ENCODE measurements around the gene IFNA7. TPM values are rescaled to one million over a fixed set of nuclear protein-coding genes. Genes with fewer than 3 reads are reported as not detected.
"Not testable (repeated sequence)": the region's sequence is repeated elsewhere in the genome, so short reads cannot be mapped to it uniquely, and the experiment has no call there.

Gene IFNA7
- total RNA-seq (2014; rRNA removed; shearing (Covaris generic)) = not detected in 2 replicates

DNA sequence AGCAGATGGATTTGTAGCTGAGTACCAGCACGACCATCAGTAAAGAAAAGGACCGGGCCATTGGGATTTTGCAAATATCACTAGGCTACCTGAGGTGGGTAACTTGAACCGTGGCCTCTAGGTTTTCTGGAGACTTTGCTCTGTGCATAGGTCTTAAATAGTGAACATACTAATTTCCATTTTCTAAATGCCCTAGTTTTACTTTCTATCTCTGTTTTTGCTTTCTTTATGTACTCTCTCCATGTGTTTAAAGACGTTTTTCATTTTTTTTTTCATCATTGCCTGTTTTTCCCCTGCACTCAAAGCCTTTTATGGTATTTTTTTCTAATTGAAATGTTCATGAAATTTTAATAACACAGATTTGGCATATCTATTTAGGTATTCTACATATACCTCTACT is at the start of gene IFNA7:
Gene IFNA7 (minus strand): TSS at position 101 of the 400 bp plus-strand sequence. CDS start 40 bp downstream, at position 61.
- DNase-seq (ENCODE audit: low read depth) = not testable (repeated sequence)

DNA sequence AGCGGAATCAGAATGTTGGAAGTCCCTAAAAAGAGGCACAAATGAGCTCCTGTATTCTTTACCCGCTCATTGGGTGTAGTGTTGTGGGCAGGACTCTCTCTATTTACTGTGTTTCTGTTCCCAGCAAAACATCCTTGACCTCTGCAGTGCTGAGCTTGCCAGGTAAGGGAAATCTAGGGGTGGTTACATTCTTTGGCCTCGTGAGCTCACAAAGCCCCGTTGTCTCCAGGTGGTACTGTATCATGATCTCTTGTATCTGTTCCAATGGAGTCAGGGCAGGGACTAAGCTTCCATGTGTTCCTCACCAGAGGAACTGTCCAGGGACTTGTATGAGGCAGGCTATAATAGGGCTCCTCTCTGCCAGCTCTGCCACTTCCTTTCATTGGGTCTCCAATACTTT is 49.6 kb upstream of the IFNA7 start:
- DNase-seq (ENCODE audit: low read depth) = no peak

DNA sequence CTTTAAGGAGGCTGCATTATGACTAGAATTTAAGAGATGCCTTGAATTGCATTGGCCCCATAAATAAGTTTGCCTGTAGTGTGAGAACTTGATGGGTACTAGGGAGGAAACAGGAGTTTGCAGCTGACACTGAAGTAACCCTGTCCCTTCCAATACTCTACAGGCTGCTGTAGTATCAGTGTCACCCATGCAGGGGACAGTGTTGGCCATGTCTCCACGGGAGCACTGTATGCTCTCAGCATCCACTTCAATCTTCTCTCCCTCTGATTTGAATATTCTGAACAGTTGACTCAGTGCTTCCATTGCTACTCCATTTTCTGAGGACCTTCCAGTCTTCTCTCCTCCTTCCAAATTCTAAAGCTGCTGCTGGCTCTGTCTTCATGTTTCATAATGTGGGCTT is 49.2 kb upstream of the IFNA7 start:
- DNase-seq (ENCODE audit: low read depth) = no peak

DNA sequence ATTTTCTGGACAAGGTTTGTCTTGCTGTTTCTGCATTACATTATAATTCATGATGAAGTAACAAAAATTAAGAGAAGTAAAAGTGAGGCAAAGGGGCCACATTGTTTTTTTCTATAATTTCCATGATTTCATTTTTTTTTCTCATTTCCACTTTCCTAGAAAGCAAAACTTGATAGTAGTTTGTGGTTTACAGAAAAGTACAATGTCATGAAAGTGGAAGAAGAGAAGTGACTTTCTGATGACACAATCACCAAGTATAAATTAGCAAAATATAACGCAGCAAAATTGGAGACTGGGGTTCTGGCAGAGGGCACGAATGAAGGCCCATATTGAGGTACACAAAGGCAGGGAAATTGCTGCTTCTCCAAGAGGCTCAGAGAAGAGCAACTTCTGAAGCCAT is 42.8 kb upstream of the IFNA7 start:
- no peak for DNase-seq (ENCODE audit: low read depth)

DNA sequence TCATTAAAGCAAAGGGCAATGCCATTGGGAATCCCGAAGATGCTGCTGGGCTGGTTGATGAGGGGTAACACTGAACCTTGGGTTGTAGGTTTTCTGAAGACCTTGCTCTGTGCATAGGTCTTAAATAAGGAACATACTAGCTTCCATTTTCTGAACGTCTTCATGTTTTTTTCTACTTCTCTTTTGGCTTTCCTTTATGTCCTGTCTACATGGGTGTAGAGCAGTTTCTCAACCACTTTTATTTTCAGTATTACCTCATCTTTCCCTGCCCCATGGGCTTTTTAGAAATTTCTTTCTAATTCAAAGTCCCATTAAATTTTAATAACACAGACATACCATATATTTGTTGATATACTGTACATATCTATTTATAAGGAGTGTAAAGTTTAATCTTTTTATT is 37.9 kb upstream of the IFNA7 start, which contains the start of gene IFNA14:
Gene IFNA14 (minus strand): TSS at position 95 of the 400 bp plus-strand sequence. CDS start 70 bp downstream, at position 25.
- DNase-seq (ENCODE audit: low read depth) = no peak

DNA sequence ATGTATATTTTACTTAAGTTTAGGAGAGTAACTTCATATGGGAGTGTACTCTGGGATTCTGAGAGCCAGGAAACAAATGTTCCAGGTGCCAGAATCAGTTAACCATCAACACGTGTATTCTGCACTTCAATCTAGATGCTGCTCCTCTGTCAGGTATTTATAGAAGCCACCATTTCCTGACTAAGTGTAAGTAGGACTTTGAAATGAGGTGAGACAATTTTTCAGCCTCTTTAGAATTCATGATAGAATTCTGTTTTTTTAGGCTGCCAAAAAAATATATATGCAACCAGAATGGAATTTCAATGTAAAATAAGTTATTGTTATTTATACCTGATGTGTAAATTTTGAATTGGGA is 34.3 kb upstream of the IFNA7 start:
- DNase-seq (ENCODE audit: low read depth) = not testable (repeated sequence)

DNA sequence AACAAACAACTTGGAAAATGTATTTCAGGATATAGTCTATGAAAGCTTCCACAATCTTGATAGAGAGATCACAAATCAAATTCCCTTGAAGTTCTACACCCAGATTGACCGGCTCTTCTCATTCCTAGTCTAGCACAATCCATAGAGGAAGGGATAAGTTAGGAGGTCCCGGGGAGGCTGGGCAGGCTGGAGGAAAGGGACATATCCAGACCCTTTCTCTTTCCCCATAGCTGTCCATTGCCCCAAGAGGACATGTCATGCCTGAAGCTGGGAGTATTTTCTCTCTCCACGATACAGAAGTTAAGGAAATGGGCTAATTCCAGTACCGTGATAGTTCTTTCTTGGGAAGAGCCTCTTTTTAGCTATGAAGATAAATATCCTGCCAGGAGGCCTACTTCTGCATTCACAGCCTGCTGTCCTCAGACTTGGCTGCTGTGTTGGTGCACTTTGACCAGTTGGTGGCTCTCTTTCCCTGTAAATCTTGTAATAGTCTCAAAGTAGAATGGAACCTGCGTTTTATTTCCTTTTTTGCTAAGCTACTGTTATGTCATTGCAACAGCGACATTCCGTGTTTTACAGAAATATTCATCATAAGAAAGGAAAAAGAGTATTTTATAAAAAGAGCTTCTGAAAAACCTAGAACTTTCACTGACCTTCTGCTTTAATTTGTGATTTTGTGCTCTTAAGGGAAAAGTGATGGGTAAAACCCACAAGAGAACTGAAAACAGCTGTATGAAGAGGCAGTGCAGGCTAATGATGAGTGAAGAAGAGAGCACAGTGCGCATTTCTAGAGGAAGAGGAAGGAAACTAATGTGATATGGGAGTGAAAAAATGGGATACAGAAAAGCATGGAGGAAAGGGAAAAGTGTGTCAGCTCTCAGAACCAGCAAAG is 33.7 kb upstream of the IFNA7 start:
- DNase-seq (ENCODE audit: low read depth) = peak; percentile 64

DNA sequence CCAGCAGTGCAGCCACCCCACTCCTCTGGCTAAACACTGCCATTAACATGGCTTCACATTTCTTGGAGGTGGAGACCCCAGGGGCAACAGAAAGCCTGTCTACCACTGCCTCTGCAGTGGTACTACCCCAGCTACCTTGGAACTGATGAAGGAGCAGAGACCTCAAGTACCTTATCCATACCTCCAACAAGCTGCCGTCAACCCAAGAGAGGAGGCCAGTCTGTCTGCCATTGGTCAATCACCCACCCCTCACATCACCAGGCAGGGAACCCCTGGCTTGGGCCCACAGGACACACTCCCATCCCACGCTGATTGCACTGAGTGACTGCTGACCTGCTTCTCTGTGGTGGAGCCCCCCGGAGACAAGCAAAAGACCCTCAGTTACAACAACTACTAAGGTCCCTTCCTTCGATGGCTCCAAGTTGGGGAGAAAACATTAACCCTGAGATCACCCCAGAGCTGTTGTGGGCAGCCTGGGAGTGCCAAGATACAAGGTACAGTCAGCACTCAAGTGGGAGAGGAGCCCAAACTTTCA is 32.2 kb upstream of the IFNA7 start:
- no peak for DNase-seq (ENCODE audit: low read depth)

DNA sequence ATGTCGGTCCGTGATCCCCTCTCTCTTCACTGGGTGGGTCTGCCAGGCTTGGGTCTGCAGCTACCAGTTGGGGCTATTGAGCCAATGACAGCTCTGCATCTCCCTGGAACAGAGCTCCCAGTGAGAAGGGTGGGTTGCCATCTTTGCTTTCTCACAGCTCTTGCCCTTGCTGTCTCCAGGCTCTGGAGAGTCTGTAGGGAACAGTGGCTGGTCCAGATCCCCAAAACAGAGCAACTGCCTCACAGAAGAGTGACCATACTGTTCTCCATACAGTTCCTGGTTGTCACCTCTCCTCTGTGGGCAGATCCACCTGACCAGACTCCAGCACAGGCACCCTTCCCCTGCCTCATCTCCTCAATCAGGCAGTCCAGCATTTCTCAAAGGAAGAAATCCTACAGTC is 31.3 kb upstream of the IFNA7 start:
- DNase-seq (ENCODE audit: low read depth) = no peak

DNA sequence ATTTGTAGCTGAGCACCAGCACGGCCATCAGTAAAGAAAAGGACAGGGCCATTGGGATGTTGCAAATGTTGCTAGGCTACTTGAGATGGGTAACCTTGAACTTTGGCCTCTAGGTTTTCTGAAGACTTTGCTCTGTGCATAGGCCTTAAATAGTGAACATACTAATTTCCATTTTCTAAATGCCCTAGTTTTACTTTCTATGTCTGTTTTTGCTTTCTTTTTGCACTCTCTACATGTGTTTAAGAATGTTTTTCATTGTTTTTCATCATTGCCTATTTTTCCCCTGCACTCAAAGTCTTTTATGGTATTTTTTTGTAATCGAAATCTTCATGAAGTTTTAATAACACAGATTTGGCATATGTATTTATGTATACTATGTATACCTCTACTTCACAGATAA is 26.1 kb upstream of the IFNA7 start, which contains the start of gene IFNA17:
Gene IFNA17 (minus strand): TSS at position 101 of the 400 bp plus-strand sequence. CDS start 49 bp downstream, at position 52.
- DNase-seq (ENCODE audit: low read depth) = no peak

DNA sequence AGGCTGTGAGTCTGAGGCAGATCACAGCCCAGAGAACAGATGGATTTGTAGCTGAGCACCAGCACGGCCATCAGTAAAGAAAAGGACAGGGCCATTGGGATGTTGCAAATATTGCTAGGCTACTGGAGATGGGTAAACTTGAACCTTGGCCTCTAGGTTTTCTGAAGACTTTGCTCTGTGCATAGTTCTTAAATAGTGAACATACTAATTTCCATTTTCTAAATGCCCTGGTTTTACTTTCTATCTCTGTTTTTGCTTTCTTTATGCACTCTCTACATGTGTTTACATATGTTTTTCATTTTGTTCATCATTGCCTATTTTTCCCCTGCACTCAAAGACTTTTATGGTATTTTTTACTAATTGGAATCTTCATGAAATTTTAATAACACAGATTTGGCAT is 15.2 kb upstream of the IFNA7 start, which contains the start of gene IFNA16:
Gene IFNA16 (minus strand): TSS at position 101 of the 400 bp plus-strand sequence. CDS start 6 bp downstream, at position 95.
- DNase-seq (ENCODE audit: low read depth) = not testable (repeated sequence)

DNA sequence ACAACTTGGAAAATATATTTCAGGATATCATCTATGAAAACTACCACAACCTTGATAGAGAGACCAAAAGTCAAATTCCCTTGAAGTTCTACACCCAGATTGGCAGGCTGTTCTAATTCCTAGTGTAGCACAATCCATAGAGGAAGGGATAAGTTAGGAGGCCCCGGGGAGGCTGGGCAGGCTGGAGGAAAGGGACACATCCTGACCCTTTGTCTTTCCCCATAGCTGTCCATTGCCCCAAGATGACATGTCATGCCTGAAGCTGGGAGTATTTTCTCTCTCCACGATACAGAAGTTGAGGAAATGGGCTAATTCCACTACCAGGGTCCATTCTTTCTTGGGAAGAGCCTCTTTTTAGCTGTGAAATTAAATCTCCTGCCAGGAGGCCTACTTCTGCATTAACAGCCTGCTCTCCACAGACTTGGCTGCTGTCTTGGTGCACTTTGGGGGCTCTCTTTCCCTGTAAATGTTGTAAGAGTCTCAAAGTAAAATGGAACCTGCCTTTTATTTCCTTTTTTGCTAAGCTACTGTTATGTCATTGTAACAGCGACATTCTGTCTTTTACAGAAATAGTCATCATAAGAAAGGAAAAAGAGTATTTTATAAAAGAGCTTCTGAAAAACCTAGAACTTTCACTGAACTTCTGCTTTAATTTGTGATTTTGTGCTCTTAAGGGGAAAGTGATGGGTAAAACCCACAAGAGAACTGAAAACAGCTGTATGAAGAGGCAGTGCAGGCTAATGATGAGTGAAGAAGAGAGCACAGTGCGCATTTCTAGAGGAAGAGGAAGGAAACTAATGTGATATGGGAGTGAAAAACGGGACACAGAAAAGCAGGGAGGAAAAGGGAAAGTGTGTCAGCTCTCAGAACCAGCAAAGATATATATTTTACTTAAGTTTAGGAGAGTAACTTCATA is 11.7 kb upstream of the IFNA7 start:
- DNase-seq (ENCODE audit: low read depth) = peak; percentile 9

DNA sequence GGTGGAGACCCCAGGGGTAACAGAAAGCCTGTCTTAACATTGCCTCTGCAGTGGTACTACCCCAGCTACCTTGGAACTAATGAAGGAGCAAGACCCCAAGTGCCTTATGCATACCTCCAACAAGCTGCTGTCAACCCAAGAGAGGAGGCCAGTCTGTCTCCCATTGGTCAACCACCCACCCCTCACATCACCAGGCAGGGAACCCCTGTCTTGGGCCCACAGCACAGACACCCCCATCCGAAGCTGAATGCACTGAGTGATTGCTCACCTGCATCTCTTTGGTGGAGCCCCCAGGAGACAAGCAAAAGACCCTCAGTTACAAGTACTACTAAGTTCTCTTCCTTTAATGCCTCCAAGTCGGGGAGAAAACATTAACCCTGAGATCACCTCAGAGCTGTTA is 10.2 kb upstream of the IFNA7 start:
- not testable (repeated sequence) for DNase-seq (ENCODE audit: low read depth)

DNA sequence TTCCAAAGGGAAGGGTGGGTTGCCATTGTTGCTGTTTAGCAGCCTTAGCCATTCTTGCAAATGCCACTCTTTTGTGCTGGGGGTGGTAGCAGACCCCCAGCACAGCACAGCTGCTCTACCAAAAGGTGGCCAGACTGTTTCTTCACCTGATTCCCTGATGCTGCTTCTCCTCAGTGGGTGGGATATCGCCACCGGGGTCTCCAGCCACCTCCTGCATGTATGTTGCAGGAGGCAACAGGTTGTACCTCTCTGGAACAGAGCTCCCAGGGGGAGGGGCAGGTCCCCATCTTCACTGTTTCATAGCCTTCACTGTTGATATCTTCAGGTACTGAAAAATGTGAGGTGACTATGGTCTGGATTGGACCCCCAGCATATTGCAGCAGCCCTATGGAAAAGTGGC is 8.8 kb upstream of the IFNA7 start:
- not testable (repeated sequence) for DNase-seq (ENCODE audit: low read depth)

DNA sequence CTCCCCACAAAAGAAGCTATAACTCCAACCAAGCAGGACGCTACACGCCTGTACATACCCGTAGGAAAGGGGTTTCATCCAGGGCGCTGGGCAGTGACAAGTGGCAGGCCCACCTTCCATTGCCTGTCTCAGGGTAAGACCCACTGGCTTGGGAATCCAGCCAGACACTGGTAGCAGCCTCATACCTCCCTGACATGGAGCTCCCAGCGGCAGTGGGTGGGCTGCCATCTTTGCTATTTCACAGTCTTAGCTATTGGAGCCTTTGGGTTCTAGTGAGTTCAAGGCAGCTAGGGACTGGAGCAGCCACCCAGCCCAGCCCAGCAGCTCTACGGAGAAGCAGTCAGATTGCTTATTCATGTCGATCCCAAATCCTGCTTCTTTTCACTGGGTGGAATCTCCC is 8.3 kb upstream of the IFNA7 start:
- DNase-seq (ENCODE audit: low read depth) = no peak

DNA sequence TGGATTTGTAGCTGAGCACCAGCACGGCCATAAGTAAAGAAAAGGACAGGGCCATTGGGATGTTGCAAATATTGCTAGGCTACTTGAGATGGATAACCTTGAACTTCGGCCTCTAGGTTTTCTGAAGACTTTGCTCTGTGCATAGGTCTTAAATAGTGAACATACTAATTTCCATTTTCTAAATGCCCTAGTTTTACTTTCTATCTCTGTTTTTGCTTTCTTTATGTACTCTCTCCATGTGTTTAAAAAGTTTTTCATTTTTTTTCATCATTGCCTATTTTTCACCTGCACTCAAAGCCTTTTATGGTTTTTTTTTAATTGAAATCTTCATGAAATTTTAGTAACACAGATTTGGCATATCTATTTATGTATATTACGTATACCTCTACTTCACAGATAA is 5.0 kb upstream of the IFNA7 start, which contains the start of gene IFNA10:
Gene IFNA10 (minus strand): TSS at position 101 of the 400 bp plus-strand sequence. CDS start 46 bp downstream, at position 55.
- not testable (repeated sequence) for DNase-seq (ENCODE audit: low read depth)

DNA sequence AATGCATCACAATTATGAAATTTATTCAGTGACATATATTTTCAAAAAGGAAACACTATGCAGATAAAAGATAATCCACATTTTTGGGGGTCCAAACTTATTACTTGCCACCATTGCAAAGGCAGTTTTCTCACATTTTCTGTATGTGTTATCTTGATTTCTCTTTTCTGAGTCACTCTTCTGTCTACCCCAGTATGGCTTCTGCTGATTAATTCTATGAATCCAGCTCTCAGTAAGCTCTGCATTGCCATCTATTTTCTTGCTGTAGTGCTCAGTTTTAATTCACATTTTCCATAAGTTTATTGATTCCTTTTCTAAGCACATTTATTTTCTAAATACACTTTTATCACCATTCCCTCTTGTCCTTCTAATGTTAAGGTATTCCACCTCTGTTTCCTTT is 3.2 kb upstream of the IFNA7 start:
- DNase-seq (ENCODE audit: low read depth) = no peak

DNA sequence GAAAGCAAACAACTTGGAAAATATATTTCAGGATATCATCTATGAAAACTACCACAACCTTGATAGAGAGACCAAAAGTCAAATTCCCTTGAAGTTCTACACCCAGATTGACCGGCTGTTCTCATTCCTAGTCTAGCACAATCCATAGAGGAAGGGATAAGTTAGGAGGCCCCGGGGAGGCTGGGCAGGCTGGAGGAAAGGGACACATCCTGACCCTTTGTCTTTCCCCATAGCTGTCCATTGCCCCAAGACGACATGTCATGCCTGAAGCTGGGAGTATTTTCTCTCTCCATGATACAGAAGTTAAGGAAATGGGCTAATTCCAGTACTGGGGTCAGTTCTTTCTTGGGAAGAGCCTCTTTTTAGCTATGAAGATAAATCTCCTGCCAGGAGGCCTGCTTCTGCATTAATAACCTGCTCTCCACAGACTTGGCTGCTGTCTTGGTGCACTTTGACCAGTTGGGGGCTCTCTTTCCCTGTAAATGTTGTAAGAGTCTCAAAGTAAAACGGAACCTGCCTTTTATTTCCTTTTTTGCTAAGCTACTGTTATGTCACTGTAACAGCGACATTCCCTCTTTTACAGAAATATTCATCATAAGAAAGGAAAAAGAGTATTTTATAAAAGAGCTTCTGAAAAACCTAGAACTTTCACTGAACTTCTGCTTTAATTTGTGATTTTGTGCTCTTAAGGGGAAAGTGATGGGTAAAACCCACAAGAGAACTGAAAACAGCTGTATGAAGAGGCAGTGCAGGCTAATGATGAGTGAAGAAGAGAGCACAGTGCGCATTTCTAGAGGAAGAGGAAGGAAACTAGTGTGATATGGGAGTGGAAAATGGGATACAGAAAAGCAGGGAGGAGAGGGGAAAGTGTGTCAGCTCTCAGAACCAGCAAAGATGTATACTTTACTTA is 6.9 kb downstream of the IFNA7 start:
- peak; percentile 43 for DNase-seq (ENCODE audit: low read depth)

DNA sequence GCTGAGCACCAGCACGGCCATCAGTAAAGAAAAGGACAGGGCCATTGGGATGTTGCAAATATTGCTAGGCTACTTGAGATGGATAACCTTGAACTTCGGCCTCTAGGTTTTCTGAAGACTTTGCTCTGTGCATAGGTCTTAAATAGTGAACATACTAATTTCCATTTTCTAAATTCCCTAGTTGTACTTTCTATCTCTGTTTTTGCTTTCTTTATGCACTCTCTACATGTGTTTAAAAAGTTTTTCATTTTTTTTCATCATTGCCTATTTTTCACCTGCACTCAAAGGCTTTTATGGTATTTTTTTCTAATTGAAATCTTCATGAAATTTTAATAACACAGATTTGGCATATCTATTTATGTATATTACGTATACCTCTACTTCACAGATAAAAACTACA is 14.5 kb downstream of the IFNA7 start, which contains the start of gene IFNA4:
Gene IFNA4 (minus strand): TSS at position 101 of the 400 bp plus-strand sequence. CDS start 56 bp downstream, at position 45.
- not testable (repeated sequence) for DNase-seq (ENCODE audit: low read depth)

All from M059J (cell line).